C4-2B (cell line): ENCODE data around the gene LIN7A.

Experiments used
- ZFX ChIP-seq: fragments of 450-650 bp; IDR thresholded peaks from 2 replicates; pipeline ENCODE4 v1.6.1; 2017
- TF ChIP-seq, protein P1 (sequence below): fragments of 450-650 bp; conservative IDR thresholded peaks from 2 replicates; pipeline ENCODE4 v1.5.1; 2017; ENCODE audit warnings: mild to moderate bottlenecking

DNA sequence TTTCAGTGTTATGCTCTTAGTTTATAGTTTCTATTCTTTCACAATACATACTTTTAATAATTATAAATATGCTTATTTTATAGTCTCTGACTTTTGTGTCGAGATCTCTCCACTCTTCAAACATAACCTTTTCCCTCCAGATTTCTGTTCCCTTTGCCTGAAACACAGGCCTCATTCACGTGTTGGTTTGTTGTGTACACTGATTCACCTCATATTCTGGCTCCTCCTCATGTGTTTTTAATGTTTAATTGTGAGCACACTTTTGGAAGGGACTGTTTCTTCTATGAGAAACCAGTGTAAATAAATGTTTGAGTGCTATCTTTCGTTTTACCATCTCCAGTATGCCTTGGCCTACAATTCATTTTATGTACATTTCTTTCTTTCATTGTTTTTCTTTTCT is 20.1 kb downstream of the LIN7A start:
- TF ChIP-seq, protein P1, sequence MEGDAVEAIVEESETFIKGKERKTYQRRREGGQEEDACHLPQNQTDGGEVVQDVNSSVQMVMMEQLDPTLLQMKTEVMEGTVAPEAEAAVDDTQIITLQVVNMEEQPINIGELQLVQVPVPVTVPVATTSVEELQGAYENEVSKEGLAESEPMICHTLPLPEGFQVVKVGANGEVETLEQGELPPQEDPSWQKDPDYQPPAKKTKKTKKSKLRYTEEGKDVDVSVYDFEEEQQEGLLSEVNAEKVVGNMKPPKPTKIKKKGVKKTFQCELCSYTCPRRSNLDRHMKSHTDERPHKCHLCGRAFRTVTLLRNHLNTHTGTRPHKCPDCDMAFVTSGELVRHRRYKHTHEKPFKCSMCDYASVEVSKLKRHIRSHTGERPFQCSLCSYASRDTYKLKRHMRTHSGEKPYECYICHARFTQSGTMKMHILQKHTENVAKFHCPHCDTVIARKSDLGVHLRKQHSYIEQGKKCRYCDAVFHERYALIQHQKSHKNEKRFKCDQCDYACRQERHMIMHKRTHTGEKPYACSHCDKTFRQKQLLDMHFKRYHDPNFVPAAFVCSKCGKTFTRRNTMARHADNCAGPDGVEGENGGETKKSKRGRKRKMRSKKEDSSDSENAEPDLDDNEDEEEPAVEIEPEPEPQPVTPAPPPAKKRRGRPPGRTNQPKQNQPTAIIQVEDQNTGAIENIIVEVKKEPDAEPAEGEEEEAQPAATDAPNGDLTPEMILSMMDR, result no peak
- no peak for TF ChIP-seq ZFX
